Measurements from ENCODE around the gene GAPDH. TPM values are rescaled to one million over a fixed set of nuclear protein-coding genes. Genes with fewer than 3 reads are reported as not detected.

The GAPDH gene
- total RNA-seq, 4 donors from 2014 or later: 1,442 to 2,828 (median 1,967) TPM

DNA sequence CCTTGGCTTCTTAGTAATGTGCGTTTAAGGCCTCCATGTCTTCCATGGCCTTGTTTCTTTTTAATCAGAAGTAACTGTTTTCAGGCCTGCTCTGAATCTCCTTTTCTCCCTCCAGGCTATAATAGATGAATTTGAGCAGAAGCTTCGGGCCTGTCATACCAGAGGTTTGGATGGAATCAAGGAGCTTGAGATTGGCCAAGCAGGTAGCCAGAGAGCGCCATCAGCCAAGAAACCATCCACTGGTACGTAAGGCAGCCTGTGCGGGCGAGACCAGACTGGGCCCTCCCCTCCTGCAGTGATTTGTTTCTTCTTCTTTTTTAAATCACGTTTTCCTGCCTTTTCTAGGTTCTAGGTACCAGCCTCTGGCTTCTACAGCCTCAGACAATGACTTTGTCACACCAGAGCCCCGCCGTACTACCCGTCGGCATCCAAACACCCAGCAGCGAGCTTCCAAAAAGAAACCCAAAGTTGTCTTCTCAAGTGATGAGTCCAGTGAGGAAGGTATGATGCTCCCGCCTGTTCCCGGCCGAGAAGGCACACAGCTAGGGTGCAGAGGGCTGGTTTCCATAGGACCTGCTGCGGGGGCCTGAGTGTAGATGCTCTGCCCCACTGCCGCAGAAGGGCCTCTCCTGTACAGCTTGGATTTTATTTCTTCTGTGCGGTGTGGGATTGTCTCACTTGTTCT lies 3.6 kb upstream of the GAPDH start:
- 94% methylated on average over 18 of the region's 18 CpGs for WGBS
- no peak overlapping the region for H3K4me3 ChIP-seq
- H3K27ac ChIP-seq: no peak overlapping the region
- peaks cover 29% of the 10 kb centered on the region for H3K4me1 ChIP-seq
- no peaks in the 10 kb centered on the region for H3K9me3 ChIP-seq
- DNase-seq (ENCODE audit: low spot score in 2 of 2): no peak
- no peaks in the 10 kb centered on the region for H3K27me3 ChIP-seq
- peaks cover 62% of the 10 kb centered on the region for H3K36me3 ChIP-seq
- TF ChIP-seq, protein P1, sequence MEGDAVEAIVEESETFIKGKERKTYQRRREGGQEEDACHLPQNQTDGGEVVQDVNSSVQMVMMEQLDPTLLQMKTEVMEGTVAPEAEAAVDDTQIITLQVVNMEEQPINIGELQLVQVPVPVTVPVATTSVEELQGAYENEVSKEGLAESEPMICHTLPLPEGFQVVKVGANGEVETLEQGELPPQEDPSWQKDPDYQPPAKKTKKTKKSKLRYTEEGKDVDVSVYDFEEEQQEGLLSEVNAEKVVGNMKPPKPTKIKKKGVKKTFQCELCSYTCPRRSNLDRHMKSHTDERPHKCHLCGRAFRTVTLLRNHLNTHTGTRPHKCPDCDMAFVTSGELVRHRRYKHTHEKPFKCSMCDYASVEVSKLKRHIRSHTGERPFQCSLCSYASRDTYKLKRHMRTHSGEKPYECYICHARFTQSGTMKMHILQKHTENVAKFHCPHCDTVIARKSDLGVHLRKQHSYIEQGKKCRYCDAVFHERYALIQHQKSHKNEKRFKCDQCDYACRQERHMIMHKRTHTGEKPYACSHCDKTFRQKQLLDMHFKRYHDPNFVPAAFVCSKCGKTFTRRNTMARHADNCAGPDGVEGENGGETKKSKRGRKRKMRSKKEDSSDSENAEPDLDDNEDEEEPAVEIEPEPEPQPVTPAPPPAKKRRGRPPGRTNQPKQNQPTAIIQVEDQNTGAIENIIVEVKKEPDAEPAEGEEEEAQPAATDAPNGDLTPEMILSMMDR (IDR thresholded peaks at IDR 0.05): no peak
- TF ChIP-seq POLR2A (IDR thresholded peaks at IDR 0.05) (no peak), EP300 (IDR thresholded peaks at IDR 0.05) (no peak), POLR2AphosphoS5 (IDR thresholded peaks at IDR 0.05) (no peak)

DNA sequence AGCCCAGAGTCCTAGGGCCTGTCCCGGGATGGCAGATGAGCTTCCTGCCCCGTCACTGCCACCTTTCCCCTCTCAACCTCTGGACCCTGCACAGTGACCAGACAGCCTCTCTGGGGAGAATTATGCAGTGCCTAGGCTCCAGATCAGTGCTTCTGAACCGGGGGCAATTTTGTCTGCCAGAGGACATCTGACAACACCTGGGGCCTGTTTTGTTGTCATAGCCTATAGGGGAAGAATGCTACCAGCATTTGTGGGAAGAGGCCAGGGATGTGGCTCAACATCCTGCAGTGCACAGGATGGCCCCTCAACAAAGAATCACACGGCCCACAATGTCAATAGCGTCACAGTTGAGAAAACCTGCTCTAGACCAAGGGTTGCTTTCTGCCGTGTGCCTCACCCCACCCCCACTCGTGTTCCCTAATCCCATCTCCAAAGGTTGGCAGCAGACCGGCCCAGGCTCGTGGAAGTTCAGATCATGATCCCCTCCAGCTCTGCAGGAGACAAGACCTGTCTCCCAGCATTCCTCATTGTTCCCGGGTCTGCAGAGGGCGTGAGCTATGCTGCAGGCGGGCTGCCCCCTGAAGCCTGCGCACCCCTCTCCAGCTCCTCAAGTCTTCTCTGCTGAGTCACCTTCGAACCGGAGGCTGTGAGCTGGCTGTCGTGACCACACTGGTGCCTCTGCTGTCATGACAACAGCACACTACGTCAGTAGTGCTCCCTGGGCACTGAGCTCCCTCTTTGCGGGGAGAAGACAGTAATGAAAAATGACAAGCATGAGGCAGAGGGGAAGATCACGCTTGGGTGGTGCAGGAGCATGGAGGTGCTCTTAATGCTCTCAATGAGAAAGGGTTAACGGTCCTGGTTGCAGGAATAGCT lies 2.0 kb upstream of the GAPDH start:
- no peak for DNase-seq (ENCODE audit: low spot score in 2 of 2)
- no peaks in the 10 kb centered on the region for H3K9me3 ChIP-seq
- H3K36me3 ChIP-seq: peaks cover 59% of the 10 kb centered on the region
- peaks cover 45% of the 10 kb centered on the region for H3K4me1 ChIP-seq
- TF ChIP-seq EP300 (IDR thresholded peaks at IDR 0.05) (no peak), POLR2AphosphoS5 (IDR thresholded peaks at IDR 0.05) (no peak), POLR2A (IDR thresholded peaks at IDR 0.05) (no peak)
- TF ChIP-seq, protein P1 (IDR thresholded peaks at IDR 0.05): no peak
- WGBS: 25% methylated on average over 12 of the region's 20 CpGs
- peak overlapping the region; percentile 98 for H3K27ac ChIP-seq
- H3K4me3 ChIP-seq: peak overlapping the region; percentile 96
- no peaks in the 10 kb centered on the region for H3K27me3 ChIP-seq

DNA sequence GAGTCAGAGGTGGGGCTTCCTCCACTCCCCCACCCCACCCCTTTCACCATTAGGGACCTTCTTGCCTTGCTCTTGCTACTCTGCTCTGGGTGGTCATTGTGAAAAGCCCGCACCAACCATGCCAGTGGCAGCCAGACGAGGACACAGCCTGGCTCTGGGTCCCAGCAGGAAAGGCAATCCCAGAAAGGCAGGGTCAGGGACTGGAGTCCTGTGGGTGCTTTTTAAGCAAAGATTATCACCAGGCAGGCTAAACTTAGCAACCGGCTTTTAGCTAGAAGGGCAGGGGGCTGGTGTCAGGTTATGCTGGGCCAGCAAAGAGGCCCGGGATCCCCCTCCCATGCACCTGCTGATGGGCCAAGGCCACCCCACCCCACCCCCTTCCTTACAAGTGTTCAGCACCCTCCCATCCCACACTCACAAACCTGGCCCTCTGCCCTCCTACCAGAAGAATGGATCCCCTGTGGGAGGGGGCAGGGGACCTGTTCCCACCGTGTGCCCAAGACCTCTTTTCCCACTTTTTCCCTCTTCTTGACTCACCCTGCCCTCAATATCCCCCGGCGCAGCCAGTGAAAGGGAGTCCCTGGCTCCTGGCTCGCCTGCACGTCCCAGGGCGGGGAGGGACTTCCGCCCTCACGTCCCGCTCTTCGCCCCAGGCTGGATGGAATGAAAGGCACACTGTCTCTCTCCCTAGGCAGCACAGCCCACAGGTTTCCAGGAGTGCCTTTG lies 1.2 kb upstream of the GAPDH start:
- Histone ChIP-seq H3K36me3 (peaks cover 58% of the 10 kb centered on the region), H3K4me1 (peaks cover 53% of the 10 kb centered on the region)

DNA sequence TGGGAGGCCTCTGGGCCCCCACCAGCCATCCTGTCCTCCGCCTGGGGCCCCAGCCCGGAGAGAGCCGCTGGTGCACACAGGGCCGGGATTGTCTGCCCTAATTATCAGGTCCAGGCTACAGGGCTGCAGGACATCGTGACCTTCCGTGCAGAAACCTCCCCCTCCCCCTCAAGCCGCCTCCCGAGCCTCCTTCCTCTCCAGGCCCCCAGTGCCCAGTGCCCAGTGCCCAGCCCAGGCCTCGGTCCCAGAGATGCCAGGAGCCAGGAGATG lies 729 bp upstream of the GAPDH start:
- 3% methylated on average over 6 of the region's 9 CpGs for WGBS
- no peak for DNase-seq (ENCODE audit: low spot score in 2 of 2)
- Histone ChIP-seq H3K27me3 (no peaks in the 10 kb centered on the region), H3K27ac (peak overlapping the region; percentile 98), H3K4me1 (peaks cover 54% of the 10 kb centered on the region), H3K36me3 (peaks cover 58% of the 10 kb centered on the region), H3K4me3 (peak overlapping the region; percentile 96), H3K9me3 (no peaks in the 10 kb centered on the region)
- TF ChIP-seq POLR2A (IDR thresholded peaks at IDR 0.05): no peak
- TF ChIP-seq, protein P1 (IDR thresholded peaks at IDR 0.05): no peak
- no peak for TF ChIP-seq POLR2AphosphoS5 (IDR thresholded peaks at IDR 0.05)
- TF ChIP-seq EP300 (IDR thresholded peaks at IDR 0.05): no peak

More for the DNA sequence above, 1.2 kb upstream of the GAPDH start:
- TF ChIP-seq EP300 (IDR thresholded peaks at IDR 0.05): no peak
- TF ChIP-seq POLR2A (IDR thresholded peaks at IDR 0.05): no peak
- TF ChIP-seq, protein P1 (IDR thresholded peaks at IDR 0.05): no peak
- peak in 1 of 3 donors; percentile 36 for TF ChIP-seq POLR2AphosphoS5 (IDR thresholded peaks at IDR 0.05)
- DNase-seq (ENCODE audit: low spot score in 2 of 2): peak in 1 of 2 donors; percentile 85
- Histone ChIP-seq H3K4me3 (peak overlapping the region; percentile 96), H3K27ac (peak overlapping the region; percentile 98), H3K27me3 (no peaks in the 10 kb centered on the region), H3K9me3 (no peaks in the 10 kb centered on the region)
- WGBS: 4% methylated on average over 14 of the region's 14 CpGs

DNA sequence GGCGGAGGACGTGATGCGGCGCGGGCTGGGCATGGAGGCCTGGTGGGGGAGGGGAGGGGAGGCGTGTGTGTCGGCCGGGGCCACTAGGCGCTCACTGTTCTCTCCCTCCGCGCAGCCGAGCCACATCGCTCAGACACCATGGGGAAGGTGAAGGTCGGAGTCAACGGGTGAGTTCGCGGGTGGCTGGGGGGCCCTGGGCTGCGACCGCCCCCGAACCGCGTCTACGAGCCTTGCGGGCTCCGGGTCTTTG lies 303 bp downstream of the GAPDH start:
- DNase-seq (ENCODE audit: low spot score in 2 of 2): peak in 1 of 2 donors; percentile 89
- H3K4me1 ChIP-seq: peaks cover 57% of the 10 kb centered on the region
- no peaks in the 10 kb centered on the region for H3K27me3 ChIP-seq
- peaks cover 49% of the 10 kb centered on the region for H3K36me3 ChIP-seq
- H3K9me3 ChIP-seq: no peaks in the 10 kb centered on the region
- TF ChIP-seq POLR2A (IDR thresholded peaks at IDR 0.05): no peak
- TF ChIP-seq, protein P1 (IDR thresholded peaks at IDR 0.05): no peak
- peak overlapping the region; percentile 96 for H3K4me3 ChIP-seq
- under 1% methylated on average over 20 of the region's 25 CpGs for WGBS
- peak overlapping the region; percentile 98 for H3K27ac ChIP-seq

Data from suprapubic skin (tissue), 4 donors.